Measurements from ENCODE around the gene TNIP1.

TNIP1 gene

GRCh38 chr5:151005187-151005949 lies 75.5 kb downstream of the TNIP1 start:
- DNase-seq (ENCODE audit: low read depth in 3 of 3, low spot score in 1 of 3), result no peak

DNA sequence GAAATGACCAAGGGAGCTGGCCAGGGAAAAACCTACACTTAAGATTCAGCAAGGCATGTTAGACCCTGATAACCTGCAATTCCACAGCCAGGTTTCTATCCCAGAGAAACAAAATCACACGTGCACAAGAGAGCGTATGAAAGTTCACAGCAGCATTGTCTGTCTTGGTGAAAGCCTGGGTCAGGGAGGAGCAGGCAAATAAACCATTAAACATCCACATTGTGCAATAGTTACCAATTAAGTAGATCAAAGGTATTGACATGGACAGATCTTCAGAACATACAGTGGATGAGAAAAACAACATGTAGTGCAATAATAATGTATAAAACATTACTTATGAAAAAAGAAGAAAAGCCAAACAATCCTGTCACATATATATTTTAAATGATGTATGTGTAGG lies 76.3 kb downstream of the TNIP1 start:
- no peak for DNase-seq (ENCODE audit: low read depth in 3 of 3, low spot score in 1 of 3)

DNA sequence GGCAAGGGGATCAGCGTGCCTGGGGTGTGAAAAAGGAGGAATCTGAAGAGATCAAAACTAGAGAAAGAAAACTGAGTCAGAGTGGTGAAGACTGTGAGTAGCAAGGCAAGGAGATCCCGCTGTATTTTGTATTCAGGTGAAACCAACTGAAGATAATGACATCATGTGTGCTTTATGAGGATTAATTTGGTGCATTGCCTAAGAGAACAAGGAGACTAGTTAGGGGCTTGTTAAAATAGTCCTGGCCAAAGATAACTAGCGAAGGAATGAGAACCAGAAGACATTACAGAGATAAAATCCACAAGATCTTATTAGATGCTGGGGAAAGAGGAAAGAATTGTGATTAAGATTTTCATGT lies 77.4 kb downstream of the TNIP1 start:
- no peak for DNase-seq (ENCODE audit: low read depth in 3 of 3, low spot score in 1 of 3)

DNA sequence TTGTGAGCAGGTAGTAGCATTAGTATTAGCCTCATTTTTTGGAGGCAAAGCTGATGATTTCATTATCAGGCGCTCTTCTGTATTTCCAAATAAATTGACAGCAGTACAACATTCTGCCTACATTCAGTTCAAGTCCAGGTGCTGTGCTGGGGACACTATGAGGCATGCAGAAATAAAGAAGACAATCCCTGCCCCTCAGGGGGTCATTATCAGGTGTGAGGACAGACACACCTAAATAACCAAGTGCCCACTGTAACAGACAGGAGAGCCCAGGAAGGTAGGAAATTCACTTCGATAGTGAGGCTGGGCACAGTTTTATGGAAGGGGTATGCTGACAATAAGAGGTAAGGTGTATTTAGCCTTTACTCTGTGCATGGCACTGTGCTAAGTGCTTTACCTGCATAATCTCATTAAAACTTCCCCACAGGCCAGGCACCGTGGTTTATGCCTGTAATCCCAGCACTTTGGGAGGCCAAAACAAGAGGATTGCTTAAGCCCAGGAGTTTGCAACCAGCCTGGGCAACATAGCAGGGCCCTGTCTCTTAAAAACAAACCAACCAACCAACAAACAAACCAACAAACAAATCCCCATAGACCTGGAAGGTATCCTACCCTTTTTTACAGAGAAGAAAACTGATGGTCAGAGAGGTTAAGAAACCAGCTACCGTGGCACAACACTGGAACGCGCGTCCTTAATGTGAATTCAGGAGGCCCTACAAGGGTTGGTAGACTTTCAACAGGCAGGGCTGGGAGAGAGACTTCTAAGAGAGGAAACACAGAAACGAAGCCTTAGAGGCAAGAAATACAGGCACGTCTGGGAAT lies 77.9 kb downstream of the TNIP1 start:
- DNase-seq (ENCODE audit: low read depth in 3 of 3, low spot score in 1 of 3), result no peak

DNA sequence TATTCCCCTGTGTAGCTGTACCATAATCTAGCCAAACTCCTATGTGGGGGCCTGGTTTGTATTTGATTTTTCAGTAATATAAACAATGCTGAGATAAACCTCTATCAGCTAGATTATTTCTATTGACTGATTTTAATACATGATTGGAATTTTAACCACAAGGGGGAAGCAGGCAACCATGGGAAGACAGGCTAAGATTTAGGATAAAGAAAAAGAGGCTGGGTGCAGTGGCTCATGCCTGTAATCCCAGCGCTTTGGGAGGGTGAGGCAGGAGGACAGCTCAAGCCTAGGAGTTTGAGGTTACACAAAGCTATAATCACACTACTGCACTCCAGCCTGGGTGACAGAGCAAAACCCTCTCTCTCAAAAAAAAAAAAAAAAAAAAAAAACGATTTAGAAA lies 78.6 kb downstream of the TNIP1 start:
- no peak for DNase-seq (ENCODE audit: low read depth in 3 of 3, low spot score in 1 of 3)

DNA sequence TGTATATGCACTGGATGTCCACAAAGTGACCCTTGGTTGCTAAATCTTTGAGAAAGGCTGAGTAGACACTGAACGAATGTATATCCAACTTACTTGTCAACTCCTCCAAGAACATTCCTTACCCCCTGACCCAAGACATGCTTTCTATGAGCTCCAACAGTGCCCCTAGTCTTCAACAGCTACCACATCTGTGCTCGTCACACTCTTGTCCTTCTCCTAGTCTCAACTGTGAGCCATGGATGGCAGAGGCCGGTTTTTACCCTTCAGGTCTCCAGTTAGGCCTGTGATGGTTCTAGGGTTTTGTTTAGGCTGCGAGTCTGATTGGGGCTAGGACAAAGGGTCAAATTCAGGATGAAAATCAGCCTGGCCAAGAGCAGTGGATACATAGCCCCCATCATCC lies 79.4 kb downstream of the TNIP1 start:
- no peak for DNase-seq (ENCODE audit: low read depth in 3 of 3, low spot score in 1 of 3)

DNA sequence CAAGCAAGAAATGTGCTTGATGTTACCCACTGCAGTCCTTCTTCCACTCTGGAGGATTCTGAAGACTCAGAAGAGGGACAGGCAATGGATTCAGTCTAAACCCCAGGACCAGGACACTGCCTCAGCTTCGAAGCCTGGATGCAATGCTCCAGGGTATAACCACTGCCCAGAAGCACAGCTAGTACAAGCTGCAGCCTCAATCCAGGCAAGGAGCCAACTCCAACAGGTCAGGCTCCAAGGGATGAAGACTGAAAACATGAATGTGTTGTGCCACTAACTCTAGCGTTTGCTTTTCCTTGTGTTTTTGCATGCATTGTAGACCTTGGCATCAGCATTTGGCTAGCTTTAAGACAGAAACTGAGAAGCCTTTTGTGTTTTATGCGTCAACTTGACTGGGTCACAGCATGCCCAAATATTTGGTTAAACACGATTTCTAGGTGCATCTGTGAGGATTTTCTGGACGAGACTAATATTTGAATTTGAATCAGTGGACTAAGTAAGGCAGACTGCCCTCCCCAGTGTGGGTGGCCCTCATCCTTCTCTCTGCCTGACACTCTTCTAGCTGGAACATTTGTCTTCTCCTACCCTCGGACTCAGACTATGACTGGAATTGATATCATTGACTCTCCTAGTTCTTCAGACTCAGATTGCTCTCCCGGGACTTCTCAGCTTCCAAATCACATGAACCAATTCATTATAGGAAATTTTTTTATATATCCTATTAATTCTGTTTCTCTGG lies 81.0 kb downstream of the TNIP1 start:
- no peak for DNase-seq (ENCODE audit: low read depth in 3 of 3, low spot score in 1 of 3)

DNA sequence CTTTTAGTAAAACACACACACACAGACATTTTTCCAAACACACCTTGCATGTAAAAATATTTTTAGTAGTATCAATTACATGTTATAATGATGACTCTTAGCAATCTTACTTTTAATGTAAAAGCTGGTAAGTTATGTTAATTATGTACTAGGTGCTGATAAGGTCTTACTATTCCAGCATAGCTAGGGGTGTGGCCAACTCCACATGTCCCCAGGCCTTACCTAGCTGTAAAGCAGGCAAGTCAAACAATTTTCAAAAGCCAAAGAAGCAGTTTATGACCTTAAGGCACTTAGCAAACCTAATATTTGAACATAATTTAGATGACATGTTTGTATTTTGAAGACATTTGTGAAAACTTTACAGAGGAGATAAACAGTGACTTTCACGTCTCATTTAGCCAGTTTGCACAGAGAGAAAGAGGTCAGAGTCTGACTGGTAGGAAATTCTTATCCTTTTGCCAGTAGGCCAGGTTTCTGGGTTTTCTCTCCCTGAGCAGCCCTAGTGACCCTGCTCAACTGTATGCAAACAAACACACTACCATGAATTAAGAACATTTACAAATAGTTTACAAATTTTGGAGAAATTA lies 86.9 kb downstream of the TNIP1 start:
- DNase-seq (ENCODE audit: low read depth in 3 of 3, low spot score in 1 of 3), result no peak

DNA sequence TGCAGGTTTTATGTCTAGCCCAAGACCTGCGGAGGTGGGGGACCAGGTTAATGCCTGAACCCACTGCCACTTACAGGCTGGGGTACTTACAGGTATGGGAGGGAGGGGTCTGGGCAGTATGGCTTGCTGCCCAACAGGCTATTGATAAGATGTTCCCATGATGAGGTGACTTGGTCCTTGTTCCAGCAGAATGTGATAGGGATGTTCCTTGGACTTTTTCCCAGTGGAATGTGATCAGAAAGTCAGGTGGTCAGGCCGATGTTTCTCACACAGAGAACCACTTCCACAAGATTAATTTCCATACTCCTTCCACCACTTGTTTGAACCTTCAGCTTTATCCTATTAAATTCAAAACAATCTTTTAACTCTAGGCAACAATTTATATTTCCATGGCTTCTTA lies 87.4 kb downstream of the TNIP1 start:
- DNase-seq (ENCODE audit: low read depth in 3 of 3, low spot score in 1 of 3), result no peak

- no peak for DNase-seq (ENCODE audit: low read depth in 3 of 3, low spot score in 1 of 3)
These were observed 88.1 kb downstream of the TNIP1 start for GRCh38 chr5:150992705-150993104.

- no peak for DNase-seq (ENCODE audit: low read depth in 3 of 3, low spot score in 1 of 3)
These were observed 91.1 kb downstream of the TNIP1 start for GRCh38 chr5:150989695-150990094.

- no peak for DNase-seq (ENCODE audit: low read depth in 3 of 3, low spot score in 1 of 3)
These were observed 93.1 kb downstream of the TNIP1 start for GRCh38 chr5:150987746-150988145.

Measured in stimulated activated CD4-positive, alpha-beta T cell treated with anti-CD3 and anti-CD28 coated beads, TNF-alpha, amount 100 ng/mL, for 1 hour (primary cell).